ENCODE results near the gene TTC12.

Gene TTC12

DNA sequence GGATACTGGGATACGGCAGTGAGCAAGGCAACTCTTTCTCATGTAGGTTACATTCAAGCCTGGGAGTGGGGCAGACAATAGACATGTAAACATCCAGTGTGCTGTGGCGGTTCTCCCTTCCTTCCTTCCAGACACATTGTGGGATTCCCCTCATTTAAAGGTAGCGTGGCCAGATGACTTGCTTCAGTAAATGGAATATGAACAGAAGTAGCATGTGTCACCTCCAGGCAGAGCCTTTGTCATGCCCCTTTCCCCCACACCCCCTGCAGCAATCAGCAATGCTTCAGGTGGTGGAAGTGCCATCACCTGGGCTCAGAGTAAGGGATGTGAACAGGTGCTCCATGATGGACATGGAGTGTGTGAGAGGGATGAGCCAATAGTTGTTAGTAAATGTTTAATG is 34.8 kb upstream of the TTC12 start:
- WGBS = 85% methylated on average over 2 of the region's 3 CpGs
- no peak overlapping the region for H3K27ac ChIP-seq (ENCODE audit: low read length, poor library complexity, severe bottlenecking)

GRCh38 chr11:113281052-113281725 is 33.2 kb upstream of the TTC12 start:
- H3K27me3 ChIP-seq (ENCODE audit: control insufficient read depth in 1 of 2, insufficient read depth in 1 of 2, low read length in 2 of 2) = peaks cover 0 to 73% of the 10 kb centered on the region in 2 experiments
- DNase-seq = no peak
- H2BK120ac ChIP-seq (ENCODE audit: low read depth, low read length) = no peak overlapping the region
- no peaks in the 10 kb centered on the region for H3K79me1 ChIP-seq (replicated peaks; ENCODE audit: low read length, poor library complexity, severe bottlenecking)
- H3K4ac ChIP-seq (ENCODE audit: low read depth in 1 of 2, low read length in 2 of 2) = no peak overlapping the region
- H3K14ac ChIP-seq (ENCODE audit: low read length in 2 of 2) = no peak overlapping the region
- no peak overlapping the region for H4K8ac ChIP-seq (ENCODE audit: low read length)
- H3K4me3 ChIP-seq (ENCODE audit: insufficient read depth in 1 of 2, low read depth in 1 of 2, low read length in 2 of 2) = no peak overlapping the region
- H3K9me3 ChIP-seq (ENCODE audit: control insufficient read depth, low read length) = no peaks in the 10 kb centered on the region
- H2BK15ac ChIP-seq (ENCODE audit: low read depth, poor library complexity, severe bottlenecking) = no peak overlapping the region
- no peak overlapping the region for H2BK12ac ChIP-seq (ENCODE audit: low read length in 2 of 2)
- no peak overlapping the region for H3K4me2 ChIP-seq (ENCODE audit: low read length, poor library complexity, severe bottlenecking)
- H3K36me3 ChIP-seq (ENCODE audit: control insufficient read depth in 1 of 2, insufficient read depth in 2 of 2, low read depth in 1 of 2, low read length in 2 of 2) = no peaks in the 10 kb centered on the region
- H2BK5ac ChIP-seq (ENCODE audit: low read depth, low read length, poor library complexity, severe bottlenecking) = no peak overlapping the region
- no peak overlapping the region for H3K23ac ChIP-seq (ENCODE audit: low read length in 2 of 2)
- H4K91ac ChIP-seq (ENCODE audit: low read length) = no peak overlapping the region
- H2AFZ ChIP-seq (ENCODE audit: low read depth, low read length) = no peak overlapping the region
- no peak overlapping the region for H3K9ac ChIP-seq (ENCODE audit: low read length)
- WGBS = 92% methylated on average over 2 of the region's 2 CpGs
- H2AK5ac ChIP-seq (ENCODE audit: low read length, severe bottlenecking) = no peak overlapping the region
- H3K27ac ChIP-seq (ENCODE audit: low read length, poor library complexity, severe bottlenecking) = no peak overlapping the region
- no peak overlapping the region for H3K18ac ChIP-seq (ENCODE audit: low read depth in 1 of 2, low read length in 2 of 2)
- H3K4me1 ChIP-seq (ENCODE audit: control insufficient read depth, insufficient read depth, low read depth, low read length) = no peaks in the 10 kb centered on the region

More for the DNA sequence above, 34.8 kb upstream of the TTC12 start:
- Histone ChIP-seq H3K23ac (ENCODE audit: low read length in 2 of 2) (no peak overlapping the region), H3K9ac (ENCODE audit: low read length) (no peak overlapping the region), H3K14ac (ENCODE audit: low read length in 2 of 2) (no peak overlapping the region), H3K9me3 (ENCODE audit: control insufficient read depth, low read length) (no peaks in the 10 kb centered on the region), H3K27me3 (ENCODE audit: control insufficient read depth in 1 of 2, insufficient read depth in 1 of 2, low read length in 2 of 2) (peaks cover 0 to 72% of the 10 kb centered on the region in 2 experiments), H3K18ac (ENCODE audit: low read depth in 1 of 2, low read length in 2 of 2) (no peak overlapping the region), H4K8ac (ENCODE audit: low read length) (no peak overlapping the region), H2AK5ac (ENCODE audit: low read length, severe bottlenecking) (no peak overlapping the region), H3K36me3 (ENCODE audit: control insufficient read depth in 1 of 2, insufficient read depth in 2 of 2, low read depth in 1 of 2, low read length in 2 of 2) (no peaks in the 10 kb centered on the region), H2BK5ac (ENCODE audit: low read depth, low read length, poor library complexity, severe bottlenecking) (no peak overlapping the region), H3K79me1 (replicated peaks; ENCODE audit: low read length, poor library complexity, severe bottlenecking) (no peaks in the 10 kb centered on the region), H2BK15ac (ENCODE audit: low read depth, poor library complexity, severe bottlenecking) (no peak overlapping the region), H2BK12ac (ENCODE audit: low read length in 2 of 2) (no peak overlapping the region), H3K4ac (ENCODE audit: low read depth in 1 of 2, low read length in 2 of 2) (no peak overlapping the region), H2BK120ac (ENCODE audit: low read depth, low read length) (no peak overlapping the region), H3K4me3 (ENCODE audit: insufficient read depth in 1 of 2, low read depth in 1 of 2, low read length in 2 of 2) (no peak overlapping the region), H2AFZ (ENCODE audit: low read depth, low read length) (no peak overlapping the region), H3K4me1 (ENCODE audit: control insufficient read depth, insufficient read depth, low read depth, low read length) (no peaks in the 10 kb centered on the region), H3K4me2 (ENCODE audit: low read length, poor library complexity, severe bottlenecking) (no peak overlapping the region), H4K91ac (ENCODE audit: low read length) (no peak overlapping the region)
- no peak for DNase-seq

DNA sequence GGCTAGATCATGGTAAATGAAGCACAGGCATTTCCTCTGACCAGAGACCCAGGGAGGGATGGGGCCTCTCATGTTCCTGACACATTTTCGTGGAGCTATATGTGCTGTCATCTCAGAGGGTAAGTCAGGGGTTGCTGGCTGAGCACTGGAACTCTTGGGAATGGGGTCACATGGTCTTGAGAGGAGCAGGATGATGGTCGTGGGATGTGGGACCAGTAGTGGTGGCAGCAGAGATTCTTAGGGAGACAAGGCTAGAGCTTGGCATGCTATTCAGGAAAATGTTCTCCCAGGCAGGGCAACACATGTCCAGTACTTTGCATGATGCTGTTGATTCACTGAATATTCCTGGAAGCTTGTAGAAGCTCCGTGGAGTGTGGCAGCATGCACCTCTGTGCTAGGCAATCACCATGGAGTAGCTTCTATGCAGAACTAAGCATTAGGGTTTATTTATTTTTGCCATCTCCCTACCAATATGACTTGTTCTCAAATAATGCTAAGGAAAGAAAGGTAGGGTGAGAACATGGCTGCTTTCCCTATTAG is 31.4 kb upstream of the TTC12 start:
- Histone ChIP-seq H4K8ac (ENCODE audit: low read length) (peak overlapping the region; percentile 9), H2BK120ac (ENCODE audit: low read depth, low read length) (no peak overlapping the region), H3K4me2 (ENCODE audit: low read length, poor library complexity, severe bottlenecking) (no peak overlapping the region), H3K4ac (ENCODE audit: low read depth in 1 of 2, low read length in 2 of 2) (no peak overlapping the region), H3K14ac (ENCODE audit: low read length in 2 of 2) (no peak overlapping the region), H3K18ac (ENCODE audit: low read depth in 1 of 2, low read length in 2 of 2) (no peak overlapping the region), H2AK5ac (ENCODE audit: low read length, severe bottlenecking) (no peak overlapping the region), H2BK15ac (ENCODE audit: low read depth, poor library complexity, severe bottlenecking) (no peak overlapping the region), H3K4me3 (ENCODE audit: insufficient read depth in 1 of 2, low read depth in 1 of 2, low read length in 2 of 2) (no peak overlapping the region), H2BK12ac (ENCODE audit: low read length in 2 of 2) (no peak overlapping the region), H3K23ac (ENCODE audit: low read length in 2 of 2) (no peak overlapping the region), H3K36me3 (ENCODE audit: control insufficient read depth in 1 of 2, insufficient read depth in 2 of 2, low read depth in 1 of 2, low read length in 2 of 2) (no peaks in the 10 kb centered on the region), H3K27ac (ENCODE audit: low read length, poor library complexity, severe bottlenecking) (no peak overlapping the region), H3K27me3 (ENCODE audit: control insufficient read depth in 1 of 2, insufficient read depth in 1 of 2, low read length in 2 of 2) (peaks cover 5 to 82% of the 10 kb centered on the region in 2 experiments), H3K79me1 (replicated peaks; ENCODE audit: low read length, poor library complexity, severe bottlenecking) (no peaks in the 10 kb centered on the region), H4K91ac (ENCODE audit: low read length) (no peak overlapping the region), H2AFZ (ENCODE audit: low read depth, low read length) (no peak overlapping the region), H3K4me1 (ENCODE audit: control insufficient read depth, insufficient read depth, low read depth, low read length) (no peaks in the 10 kb centered on the region), H3K9ac (ENCODE audit: low read length) (no peak overlapping the region), H2BK5ac (ENCODE audit: low read depth, low read length, poor library complexity, severe bottlenecking) (no peak overlapping the region), H3K9me3 (ENCODE audit: control insufficient read depth, low read length) (no peaks in the 10 kb centered on the region)
- no peak for DNase-seq
- 59% methylated on average over 2 of the region's 3 CpGs for WGBS

DNA sequence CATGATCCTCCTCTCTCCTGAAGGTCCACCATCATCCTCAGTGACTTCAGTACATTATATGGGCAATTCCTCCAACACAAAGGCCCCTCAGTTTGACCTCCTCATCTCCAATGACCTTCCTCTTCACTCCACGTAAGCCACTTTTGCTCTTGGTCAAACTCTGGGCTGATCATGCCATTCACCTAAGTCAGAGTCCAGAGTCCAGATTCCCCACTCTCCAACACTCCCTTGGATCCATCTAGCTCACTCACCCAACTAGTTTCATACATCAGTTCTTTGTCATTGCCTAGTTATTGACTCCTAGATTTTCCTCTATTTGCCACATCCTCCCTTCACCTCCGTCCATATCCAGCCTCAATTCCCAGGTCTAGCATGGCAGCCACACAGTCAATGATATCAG is 30.5 kb upstream of the TTC12 start:
- no peak overlapping the region for H2AK5ac ChIP-seq (ENCODE audit: low read length, severe bottlenecking)
- H3K36me3 ChIP-seq (ENCODE audit: control insufficient read depth in 1 of 2, insufficient read depth in 2 of 2, low read depth in 1 of 2, low read length in 2 of 2) = no peaks in the 10 kb centered on the region
- H2BK15ac ChIP-seq (ENCODE audit: low read depth, poor library complexity, severe bottlenecking) = no peak overlapping the region
- no peaks in the 10 kb centered on the region for H3K9me3 ChIP-seq (ENCODE audit: control insufficient read depth, low read length)
- H3K4ac ChIP-seq (ENCODE audit: low read depth in 1 of 2, low read length in 2 of 2) = no peak overlapping the region
- H3K18ac ChIP-seq (ENCODE audit: low read depth in 1 of 2, low read length in 2 of 2) = no peak overlapping the region
- H3K4me2 ChIP-seq (ENCODE audit: low read length, poor library complexity, severe bottlenecking) = no peak overlapping the region
- no peaks in the 10 kb centered on the region for H3K4me1 ChIP-seq (ENCODE audit: control insufficient read depth, insufficient read depth, low read depth, low read length)
- H3K79me1 ChIP-seq (replicated peaks; ENCODE audit: low read length, poor library complexity, severe bottlenecking) = no peaks in the 10 kb centered on the region
- H3K4me3 ChIP-seq (ENCODE audit: insufficient read depth in 1 of 2, low read depth in 1 of 2, low read length in 2 of 2) = no peak overlapping the region
- peaks cover 8 to 91% of the 10 kb centered on the region in 2 experiments for H3K27me3 ChIP-seq (ENCODE audit: control insufficient read depth in 1 of 2, insufficient read depth in 1 of 2, low read length in 2 of 2)
- H3K27ac ChIP-seq (ENCODE audit: low read length, poor library complexity, severe bottlenecking) = no peak overlapping the region
- no peak overlapping the region for H3K23ac ChIP-seq (ENCODE audit: low read length in 2 of 2)
- H2AFZ ChIP-seq (ENCODE audit: low read depth, low read length) = no peak overlapping the region
- no peak for DNase-seq
- no peak overlapping the region for H3K14ac ChIP-seq (ENCODE audit: low read length in 2 of 2)
- no peak overlapping the region for H3K9ac ChIP-seq (ENCODE audit: low read length)
- H2BK12ac ChIP-seq (ENCODE audit: low read length in 2 of 2) = no peak overlapping the region
- H4K8ac ChIP-seq (ENCODE audit: low read length) = no peak overlapping the region
- no peak overlapping the region for H2BK5ac ChIP-seq (ENCODE audit: low read depth, low read length, poor library complexity, severe bottlenecking)
- H4K91ac ChIP-seq (ENCODE audit: low read length) = no peak overlapping the region
- 79% methylated on average over 2 of the region's 2 CpGs for WGBS
- H2BK120ac ChIP-seq (ENCODE audit: low read depth, low read length) = no peak overlapping the region

Data from mesenchymal stem cell (in vitro differentiated cells and primary cell).